ENCODE measurements around the gene COL13A1. TPM values are rescaled to one million over a fixed set of nuclear protein-coding genes. Genes with fewer than 3 reads are reported as not detected.

Gene COL13A1
- polyA plus RNA-seq (ENCODE audit: insufficient read length) = 8.7 TPM

- DNase-seq (ENCODE audit: low read depth) = no peak
These were observed at the start of gene COL13A1 for GRCh38 chr10:69801434-69802315. COL13A1 (plus strand) TSS chr10:69801906; CDS start chr10:69802424, 518 bp downstream.

GRCh38 chr10:69752479-69752878 lies 49.2 kb upstream of the COL13A1 start:
- DNase-seq (ENCODE audit: low read depth) = no peak

GRCh38 chr10:69756279-69756678 lies 45.4 kb upstream of the COL13A1 start:
- no peak for DNase-seq (ENCODE audit: low read depth)

- no peak for DNase-seq (ENCODE audit: low read depth)
These were observed 44.5 kb upstream of the COL13A1 start for GRCh38 chr10:69757206-69757552.

GRCh38 chr10:69757553-69758309 lies 44.0 kb upstream of the COL13A1 start:
- DNase-seq (ENCODE audit: low read depth) = no peak

- DNase-seq (ENCODE audit: low read depth) = no peak
These were observed 43.4 kb upstream of the COL13A1 start for GRCh38 chr10:69758310-69758728.

- DNase-seq (ENCODE audit: low read depth) = no peak
These were observed 42.1 kb upstream of the COL13A1 start for GRCh38 chr10:69759641-69760040.

GRCh38 chr10:69760072-69760471 lies 41.6 kb upstream of the COL13A1 start:
- no peak for DNase-seq (ENCODE audit: low read depth)

GRCh38 chr10:69761320-69761719 lies 40.4 kb upstream of the COL13A1 start:
- DNase-seq (ENCODE audit: low read depth) = no peak

- peak; percentile 58 for DNase-seq (ENCODE audit: low read depth)
These were observed 35.4 kb upstream of the COL13A1 start for GRCh38 chr10:69766161-69766910.

GRCh38 chr10:69767793-69768192 lies 33.9 kb upstream of the COL13A1 start:
- no peak for DNase-seq (ENCODE audit: low read depth)

GRCh38 chr10:69768386-69768785 lies 33.3 kb upstream of the COL13A1 start:
- no peak for DNase-seq (ENCODE audit: low read depth)

- no peak for DNase-seq (ENCODE audit: low read depth)
These were observed 32.2 kb upstream of the COL13A1 start for GRCh38 chr10:69769395-69769992.

GRCh38 chr10:69772933-69773704 lies 28.6 kb upstream of the COL13A1 start:
- no peak for DNase-seq (ENCODE audit: low read depth)

GRCh38 chr10:69774596-69774995 lies 27.1 kb upstream of the COL13A1 start:
- DNase-seq (ENCODE audit: low read depth) = no peak

- no peak for DNase-seq (ENCODE audit: low read depth)
These were observed 21.6 kb upstream of the COL13A1 start for GRCh38 chr10:69780077-69780476.

- no peak for DNase-seq (ENCODE audit: low read depth)
These were observed 20.1 kb upstream of the COL13A1 start for GRCh38 chr10:69781576-69781975.

- no peak for DNase-seq (ENCODE audit: low read depth)
These were observed 18.2 kb upstream of the COL13A1 start for GRCh38 chr10:69783515-69783914.

- DNase-seq (ENCODE audit: low read depth) = no peak
These were observed 14.9 kb upstream of the COL13A1 start for GRCh38 chr10:69786791-69787190.

- DNase-seq (ENCODE audit: low read depth) = no peak
These were observed 14.0 kb upstream of the COL13A1 start for GRCh38 chr10:69787681-69788080.

GRCh38 chr10:69789164-69789576 lies 12.5 kb upstream of the COL13A1 start:
- no peak for DNase-seq (ENCODE audit: low read depth)

Measured in forelimb muscle (tissue), 1 donor.